Fibroblast of the aortic adventitia (primary cell): ENCODE measurements around the gene ACTG1. TPM values are rescaled to one million over a fixed set of nuclear protein-coding genes. Genes with fewer than 3 reads are reported as not detected.

Experiments
- DNase-seq: peaks from one replicate; pipeline ENCODE4 v3.0.0-alpha.2; 2010; ENCODE audit warnings: low read depth
- H3K4me3 ChIP-seq: 2 replicates; pipeline ENCODE4 v1.5.1; 2011; ENCODE audit warnings: low read depth, mild to moderate bottlenecking, control low read depth, low read length, moderate library complexity
- CTCF ChIP-seq: IDR thresholded peaks from 2 replicates; pipeline ENCODE4 v1.5.1; 2011; ENCODE audit warnings: mild to moderate bottlenecking, low read length, control low read depth, inconsistent platforms; ENCODE audit not compliant: insufficient read depth
- total RNA-seq: library from RNA; depleted of rRNA; stranded (reverse); fragments of >200 nt; gene quantifications from 2 replicates; pipeline ENCODE4 v1.2.3, GENCODE V29; 2012; ENCODE audit warnings: low replicate concordance

ACTG1 gene
- total RNA-seq, 1 donor, result 6,650 TPM

GRCh38 chr17:81536299-81537290 lies 24.0 kb upstream of the ACTG1 start:
- H3K4me3 ChIP-seq, result no peak overlapping the region
- DNase-seq, result no peak
- TF ChIP-seq CTCF, result no peak

GRCh38 chr17:81535480-81536298 lies 23.1 kb upstream of the ACTG1 start:
- no peak for TF ChIP-seq CTCF
- H3K4me3 ChIP-seq, result no peak overlapping the region
- no peak for DNase-seq

GRCh38 chr17:81535007-81535328 lies 22.4 kb upstream of the ACTG1 start:
- TF ChIP-seq CTCF, result no peak
- H3K4me3 ChIP-seq, result no peak overlapping the region
- DNase-seq, result no peak

GRCh38 chr17:81534157-81535006 lies 21.8 kb upstream of the ACTG1 start:
- no peak for TF ChIP-seq CTCF
- H3K4me3 ChIP-seq, result no peak overlapping the region
- DNase-seq, result no peak

GRCh38 chr17:81533339-81534141 lies 20.9 kb upstream of the ACTG1 start:
- TF ChIP-seq CTCF, result no peak
- H3K4me3 ChIP-seq, result no peak overlapping the region
- no peak for DNase-seq
